HEK293T (cell line): ENCODE measurements around the gene HSPA14.

Experiments
- ARNT ChIP-seq: fragments of 450-650 bp; IDR thresholded peaks from 2 replicates; pipeline ENCODE4 v1.6.1; 2017; ENCODE audit warnings: mild to moderate bottlenecking
- BHLHE40 ChIP-seq: fragments of 450-650 bp; IDR thresholded peaks from 2 replicates; pipeline ENCODE4 v1.6.1; 2016; ENCODE audit warnings: mild to moderate bottlenecking, moderate library complexity, borderline replicate concordance
- CTBP1 ChIP-seq: fragments of 450-650 bp; IDR thresholded peaks from 2 replicates; pipeline ENCODE4 v1.6.1; 2016; ENCODE audit warnings: borderline replicate concordance
- ELF4 ChIP-seq: fragments of 450-650 bp; IDR thresholded peaks from 2 replicates; pipeline ENCODE4 v1.6.1; 2017; ENCODE audit warnings: antibody characterized with exemption
- FOXK2 ChIP-seq: fragments of 450-650 bp; IDR thresholded peaks from 2 replicates; pipeline ENCODE4 v1.6.1; 2016; ENCODE audit warnings: mild to moderate bottlenecking
- FOXM1 ChIP-seq: fragments of 450-650 bp; IDR thresholded peaks from 2 replicates; pipeline ENCODE4 v1.6.1; 2017; ENCODE audit warnings: mild to moderate bottlenecking, borderline replicate concordance
- HDGF ChIP-seq: fragments of 450-650 bp; IDR thresholded peaks from 2 replicates; pipeline ENCODE4 v1.6.1; 2017; ENCODE audit warnings: antibody characterized with exemption, borderline replicate concordance
- L3MBTL2 ChIP-seq: fragments of 450-650 bp; conservative IDR thresholded peaks from 2 replicates; pipeline ENCODE4 v1.6.1; 2016; ENCODE audit warnings: mild to moderate bottlenecking
- NFRKB ChIP-seq: fragments of 450-650 bp; IDR thresholded peaks from 2 replicates; pipeline ENCODE4 v1.6.1; 2016; ENCODE audit warnings: mild to moderate bottlenecking, moderate library complexity
- SP1 ChIP-seq: fragments of 450-650 bp; IDR thresholded peaks from 2 replicates; pipeline ENCODE4 v1.6.1; 2017
- SUZ12 ChIP-seq: fragments of 450-650 bp; IDR thresholded peaks from 2 replicates; pipeline ENCODE4 v1.6.1; 2016; ENCODE audit warnings: mild to moderate bottlenecking
- TARDBP ChIP-seq: fragments of 450-650 bp; IDR thresholded peaks from 2 replicates; pipeline ENCODE4 v1.6.1; 2016
- ZNF384 ChIP-seq: fragments of 450-650 bp; IDR thresholded peaks from 2 replicates; pipeline ENCODE4 v1.6.1; 2016
- TF ChIP-seq, protein P1 (sequence below): fragments of 450-650 bp; IDR thresholded peaks from 2 replicates; pipeline ENCODE4 v1.6.1; 2016

DNA sequence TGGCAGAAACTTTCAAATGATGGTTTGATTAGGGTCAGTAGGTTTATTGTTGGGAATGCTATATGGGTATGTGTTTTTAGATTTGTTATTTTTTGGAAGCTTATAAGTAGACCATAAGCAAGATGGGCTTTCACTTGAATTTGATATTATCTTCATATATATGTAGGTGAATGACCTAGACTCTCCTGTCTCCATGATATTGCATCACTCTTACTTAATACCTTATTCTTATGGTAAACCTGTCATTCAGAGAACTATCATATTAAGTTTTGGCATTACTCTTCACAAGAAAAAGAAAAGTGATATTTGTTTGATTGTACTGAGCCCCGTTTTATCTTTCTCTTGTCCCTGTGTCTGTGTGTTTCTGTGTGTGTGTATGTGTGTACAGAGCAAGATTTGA, 17.3 kb downstream of the HSPA14 start:
- no peak for TF ChIP-seq FOXK2
- no peak for TF ChIP-seq SP1
- no peak for TF ChIP-seq NFRKB
- TF ChIP-seq BHLHE40, result no peak
- no peak for TF ChIP-seq HDGF
- TF ChIP-seq L3MBTL2, result no peak
- TF ChIP-seq ELF4, result no peak
- no peak for TF ChIP-seq ZNF384
- TF ChIP-seq TARDBP, result no peak
- TF ChIP-seq, protein P1, sequence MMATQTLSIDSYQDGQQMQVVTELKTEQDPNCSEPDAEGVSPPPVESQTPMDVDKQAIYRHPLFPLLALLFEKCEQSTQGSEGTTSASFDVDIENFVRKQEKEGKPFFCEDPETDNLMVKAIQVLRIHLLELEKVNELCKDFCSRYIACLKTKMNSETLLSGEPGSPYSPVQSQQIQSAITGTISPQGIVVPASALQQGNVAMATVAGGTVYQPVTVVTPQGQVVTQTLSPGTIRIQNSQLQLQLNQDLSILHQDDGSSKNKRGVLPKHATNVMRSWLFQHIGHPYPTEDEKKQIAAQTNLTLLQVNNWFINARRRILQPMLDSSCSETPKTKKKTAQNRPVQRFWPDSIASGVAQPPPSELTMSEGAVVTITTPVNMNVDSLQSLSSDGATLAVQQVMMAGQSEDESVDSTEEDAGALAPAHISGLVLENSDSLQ, result no peak
- TF ChIP-seq FOXM1, result no peak
- TF ChIP-seq SUZ12, result no peak
- TF ChIP-seq ARNT, result no peak
- no peak for TF ChIP-seq CTBP1
